GM10847 (cell line): ENCODE results near the gene SLC7A7.

ENCODE experiments used
- POLR2A ChIP-seq: IDR thresholded peaks from 2 replicates; pipeline ENCODE4 v1.6.1; 2011; ENCODE audit not compliant: insufficient read length; ENCODE audit errors: extremely low read depth

Gene SLC7A7

DNA sequence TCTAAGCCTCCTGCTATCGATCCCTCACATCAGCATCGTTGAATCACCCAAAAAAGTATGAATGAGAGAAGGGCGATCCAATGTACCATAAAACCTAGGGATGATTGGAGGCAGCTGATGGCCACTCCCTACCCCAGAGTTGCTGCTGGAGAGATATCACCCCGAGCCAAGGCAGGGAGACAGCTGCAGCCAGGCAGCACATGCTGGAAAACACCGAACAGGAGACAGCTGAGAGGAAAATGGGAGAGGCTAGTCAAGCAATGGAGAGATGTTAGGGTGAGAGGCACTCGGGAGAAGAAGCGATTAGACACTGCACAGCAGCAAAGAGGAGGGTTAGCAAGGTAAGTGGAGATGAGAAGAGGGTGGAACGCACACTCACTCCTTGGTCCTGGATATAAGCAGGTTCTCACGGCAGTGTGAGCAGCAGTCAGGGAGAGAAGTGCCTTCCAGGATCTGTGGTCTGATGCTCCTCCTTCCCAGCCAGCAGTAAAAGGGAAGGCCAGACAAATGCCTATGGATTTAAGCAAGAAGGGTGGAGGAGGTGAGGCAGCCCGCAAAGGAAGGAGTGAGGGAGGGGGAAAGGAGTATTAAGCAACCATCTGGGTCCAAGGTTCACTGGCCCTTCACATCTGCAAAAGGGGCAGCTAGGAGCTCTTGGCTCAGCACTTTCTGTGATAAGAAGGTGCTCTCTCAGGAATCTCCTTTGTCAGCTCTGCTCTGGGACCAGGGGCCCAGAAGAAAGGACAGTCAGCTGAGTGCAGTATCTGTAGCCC, at the start of gene SLC7A7:
Gene SLC7A7, minus strand, starts transcription at position 495 of the 773 bp plus-strand sequence. CDS start 2,037 bp downstream, outside the sequence.
- no peak for TF ChIP-seq POLR2A

- TF ChIP-seq POLR2A, result no peak
These were observed 49.7 kb upstream of the SLC7A7 start for GRCh38 chr14:22864979-22865378.

- no peak for TF ChIP-seq POLR2A
These were observed 46.4 kb upstream of the SLC7A7 start for GRCh38 chr14:22861651-22862050.

- no peak for TF ChIP-seq POLR2A
These were observed 41.2 kb upstream of the SLC7A7 start for GRCh38 chr14:22856428-22856827.

- TF ChIP-seq POLR2A, result no peak
These were observed 39.9 kb upstream of the SLC7A7 start for GRCh38 chr14:22854963-22855724.

DNA sequence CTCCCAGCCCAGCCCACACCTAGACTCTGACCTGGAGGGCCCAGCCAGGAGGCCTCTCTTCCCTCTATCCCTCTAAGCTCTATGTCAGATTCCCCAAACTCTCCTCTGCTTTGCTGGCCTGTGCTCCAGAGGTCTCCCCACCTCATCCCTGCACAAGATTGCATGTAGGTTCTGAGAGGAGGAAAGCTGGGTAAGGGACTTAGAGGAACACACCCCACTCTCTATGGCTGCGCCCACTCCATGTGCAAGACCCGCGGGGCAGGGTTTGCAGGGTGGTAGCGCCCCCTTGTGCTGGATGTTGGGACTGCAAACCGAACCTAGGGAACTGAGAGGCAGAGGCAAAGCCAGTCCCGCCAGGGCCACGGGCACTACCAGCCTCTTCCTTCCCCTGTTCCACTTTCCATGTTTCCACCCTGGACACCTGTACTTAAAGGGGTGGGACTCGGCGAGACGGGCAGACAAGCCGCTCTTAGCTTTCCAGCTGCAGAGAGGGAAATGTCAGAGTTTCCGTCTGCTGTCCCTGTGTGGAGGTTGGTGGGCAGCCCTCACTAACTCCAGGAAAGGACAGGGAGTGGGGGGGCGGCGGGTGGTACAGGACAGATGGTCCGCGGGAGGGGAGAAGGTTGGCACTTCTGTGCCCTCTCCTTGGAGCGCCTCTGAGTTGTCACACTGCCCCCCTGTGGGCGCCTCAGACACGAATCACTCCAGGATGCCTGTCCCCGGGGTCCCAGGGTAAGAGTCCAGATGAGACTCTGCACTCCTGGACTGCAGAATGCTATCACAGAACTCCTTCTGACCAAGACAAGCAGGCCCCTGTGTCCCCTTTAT, 37.9 kb upstream of the SLC7A7 start:
- no peak for TF ChIP-seq POLR2A

- no peak for TF ChIP-seq POLR2A
These were observed 37.3 kb upstream of the SLC7A7 start for GRCh38 chr14:22852599-22852939.

GRCh38 chr14:22850944-22851764, 35.9 kb upstream of the SLC7A7 start:
- no peak for TF ChIP-seq POLR2A

DNA sequence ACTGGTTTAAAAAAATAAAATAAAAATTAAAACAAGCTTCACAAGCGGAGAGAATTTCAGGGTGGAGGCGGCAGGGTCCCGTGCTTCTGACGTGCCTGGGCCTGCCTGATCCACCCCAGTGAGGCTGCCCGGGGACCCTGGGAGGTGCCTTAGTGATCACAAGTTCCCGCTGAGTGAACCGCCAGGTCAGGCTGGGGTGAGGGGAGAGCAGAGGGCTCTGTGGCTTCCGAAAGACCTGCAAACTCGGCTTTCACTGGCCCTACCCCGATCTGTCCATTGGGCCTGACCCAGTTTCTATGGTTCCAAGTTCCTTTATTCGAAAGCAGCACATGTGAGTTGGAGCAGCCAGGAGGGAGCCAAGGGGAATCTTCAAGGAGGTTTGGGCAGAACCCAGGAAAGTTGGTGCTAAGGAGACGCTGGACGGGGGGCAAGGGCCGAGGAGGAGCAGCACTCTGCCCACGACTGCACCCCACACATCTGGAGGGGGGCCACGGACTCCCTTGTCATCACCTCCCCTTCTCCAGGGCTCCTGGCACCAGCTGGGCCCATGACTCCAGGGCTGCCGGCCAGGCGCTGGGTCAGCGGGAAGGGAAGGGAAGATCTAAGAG, 34.1 kb upstream of the SLC7A7 start:
- TF ChIP-seq POLR2A, result no peak

GRCh38 chr14:22848351-22849164, 33.3 kb upstream of the SLC7A7 start:
- no peak for TF ChIP-seq POLR2A

GRCh38 chr14:22847661-22848341, 32.6 kb upstream of the SLC7A7 start:
- no peak for TF ChIP-seq POLR2A

DNA sequence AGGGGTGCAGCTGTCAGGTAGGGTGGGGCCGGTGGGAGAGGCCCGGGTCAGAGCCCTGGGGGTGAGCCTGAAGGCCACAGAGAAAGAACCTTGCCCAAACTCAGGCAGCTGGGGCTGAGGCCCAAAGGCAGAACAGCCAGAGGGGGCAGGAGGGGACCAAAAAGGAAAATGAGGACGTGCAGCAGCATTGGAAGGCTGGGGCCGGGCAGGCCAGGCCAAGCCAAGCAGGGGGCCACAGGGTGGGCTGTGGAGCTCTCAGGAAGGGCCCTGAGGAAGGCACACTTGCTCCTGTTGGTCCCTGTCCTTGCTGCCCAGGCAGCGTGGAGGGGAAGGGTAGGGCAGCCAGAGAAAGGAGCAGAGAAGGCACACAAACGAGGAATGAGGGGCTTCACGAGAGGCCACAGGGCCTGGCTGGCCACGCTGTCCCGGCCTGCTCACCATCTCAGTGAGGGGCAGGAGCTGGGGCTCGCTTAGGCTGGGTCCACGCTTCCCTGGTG, 31.6 kb upstream of the SLC7A7 start:
- no peak for TF ChIP-seq POLR2A
